Loucy (cell line): ENCODE measurements around the gene TAAR2.

Experiments used
- EZH2phosphoT487 ChIP-seq: fragments of 200-600 bp; IDR thresholded peaks from 2 replicates; pipeline ENCODE4 v1.6.1; 2018; ENCODE audit warnings: antibody characterized with exemption, mild to moderate bottlenecking, moderate library complexity, borderline replicate concordance
- TF ChIP-seq, protein P1 (sequence below): fragments of 200-600 bp; sonication (generic); conservative IDR thresholded peaks from 2 replicates; pipeline ENCODE4 v1.5.1; 2014; ENCODE audit warnings: mild to moderate bottlenecking, antibody characterized with exemption, low read length

DNA sequence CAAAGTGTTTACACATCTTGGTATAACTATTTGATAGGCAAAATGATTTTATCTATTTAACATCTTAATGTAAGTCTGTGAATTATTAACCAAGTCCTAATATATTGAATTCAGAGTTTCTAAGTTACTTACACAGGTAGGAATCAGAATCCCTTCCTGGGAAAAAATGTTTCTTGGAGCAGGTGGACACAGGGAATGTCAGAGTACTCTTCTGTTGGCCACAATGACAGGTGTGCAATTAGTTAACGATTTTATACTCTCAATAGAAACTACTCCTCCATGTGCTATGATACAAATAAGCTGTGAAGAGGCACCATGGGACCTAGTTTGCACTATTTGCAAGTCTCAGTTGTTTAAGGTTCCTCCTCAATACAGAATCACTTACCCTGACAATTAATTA lies 33.7 kb downstream of the TAAR2 start:
- TF ChIP-seq, protein P1, sequence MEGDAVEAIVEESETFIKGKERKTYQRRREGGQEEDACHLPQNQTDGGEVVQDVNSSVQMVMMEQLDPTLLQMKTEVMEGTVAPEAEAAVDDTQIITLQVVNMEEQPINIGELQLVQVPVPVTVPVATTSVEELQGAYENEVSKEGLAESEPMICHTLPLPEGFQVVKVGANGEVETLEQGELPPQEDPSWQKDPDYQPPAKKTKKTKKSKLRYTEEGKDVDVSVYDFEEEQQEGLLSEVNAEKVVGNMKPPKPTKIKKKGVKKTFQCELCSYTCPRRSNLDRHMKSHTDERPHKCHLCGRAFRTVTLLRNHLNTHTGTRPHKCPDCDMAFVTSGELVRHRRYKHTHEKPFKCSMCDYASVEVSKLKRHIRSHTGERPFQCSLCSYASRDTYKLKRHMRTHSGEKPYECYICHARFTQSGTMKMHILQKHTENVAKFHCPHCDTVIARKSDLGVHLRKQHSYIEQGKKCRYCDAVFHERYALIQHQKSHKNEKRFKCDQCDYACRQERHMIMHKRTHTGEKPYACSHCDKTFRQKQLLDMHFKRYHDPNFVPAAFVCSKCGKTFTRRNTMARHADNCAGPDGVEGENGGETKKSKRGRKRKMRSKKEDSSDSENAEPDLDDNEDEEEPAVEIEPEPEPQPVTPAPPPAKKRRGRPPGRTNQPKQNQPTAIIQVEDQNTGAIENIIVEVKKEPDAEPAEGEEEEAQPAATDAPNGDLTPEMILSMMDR, result no peak
- TF ChIP-seq EZH2phosphoT487, result no peak
